ENCODE measurements around the gene KRTAP5-8. TPM values are rescaled to one million over a fixed set of nuclear protein-coding genes. Genes with fewer than 3 reads are reported as not detected.
"Not testable (repeated sequence)": the region's sequence is repeated elsewhere in the genome, so short reads cannot be mapped to it uniquely, and the experiment has no call there.

Gene KRTAP5-8
- total RNA-seq, 1 experiment from 2014 or later, result not detected

DNA sequence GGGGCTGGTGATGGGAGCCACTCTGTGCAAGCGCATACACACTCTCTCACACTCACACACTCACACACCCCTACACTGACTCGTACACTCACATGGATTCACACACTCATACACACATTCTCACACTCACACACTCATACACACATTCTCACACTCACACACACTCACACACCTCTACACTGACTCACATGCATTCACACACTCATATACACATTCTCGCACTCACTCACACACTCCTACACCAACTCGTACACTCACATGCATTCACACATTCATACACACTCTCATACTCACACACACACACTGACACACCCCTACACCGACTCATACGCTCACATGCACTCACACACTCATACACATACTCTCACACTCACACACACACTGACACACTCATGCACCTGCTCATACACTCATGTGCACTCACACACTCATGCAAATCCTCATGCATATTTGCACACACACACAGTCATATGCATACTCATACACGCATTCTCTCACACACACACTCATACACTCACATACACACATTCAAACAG lies 39.7 kb downstream of the KRTAP5-8 start:
- no peaks in the 10 kb centered on the region for H3K9me3 ChIP-seq (ENCODE audit: low read length)
- no peak overlapping the region for H2AFZ ChIP-seq (ENCODE audit: low read length)
- no peak overlapping the region for H3K4me3 ChIP-seq (ENCODE audit: low read length)
- H3K9ac ChIP-seq (ENCODE audit: low read length), result no peak overlapping the region
- no peak for DNase-seq
- H3K36me3 ChIP-seq (ENCODE audit: insufficient read depth, low read length), result no peaks in the 10 kb centered on the region
- H3K9me2 ChIP-seq (replicated peaks; ENCODE audit: insufficient read depth, low read length), result no peaks in the 10 kb centered on the region
- peaks cover 10% of the 10 kb centered on the region for H3K4me1 ChIP-seq (ENCODE audit: low read length)
- H3K27me3 ChIP-seq (ENCODE audit: low read length), result no peaks in the 10 kb centered on the region
- H4K20me1 ChIP-seq (ENCODE audit: insufficient read depth, low read depth, low read length), result no peaks in the 10 kb centered on the region
- H3K79me2 ChIP-seq (ENCODE audit: low read length), result no peaks in the 10 kb centered on the region
- no peak overlapping the region for H3K27ac ChIP-seq (ENCODE audit: low read length)
- H3K4me2 ChIP-seq (ENCODE audit: low read depth, low read length, poor library complexity, severe bottlenecking), result no peak overlapping the region

DNA sequence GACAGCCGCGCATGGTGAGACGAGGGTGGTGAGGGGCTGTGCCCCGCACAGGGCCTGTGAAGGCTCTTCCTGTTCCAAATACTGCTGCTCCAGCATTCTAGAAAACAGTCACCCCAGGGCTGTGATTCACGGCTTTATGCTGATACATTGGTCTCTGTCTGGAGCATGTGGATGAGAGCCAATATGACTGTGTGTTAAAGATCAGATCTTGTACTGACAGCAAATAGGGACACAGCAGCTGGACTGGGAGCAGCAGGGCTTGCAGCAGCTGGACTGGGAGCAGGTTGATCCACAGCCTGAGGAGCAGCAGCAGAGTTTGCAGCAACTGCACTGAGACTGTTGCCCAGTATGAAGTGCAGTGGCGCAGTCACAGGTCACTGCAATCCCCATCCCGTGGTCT lies 41.7 kb downstream of the KRTAP5-8 start:
- H3K4me1 ChIP-seq (ENCODE audit: low read length), result peaks cover 10% of the 10 kb centered on the region
- H2AFZ ChIP-seq (ENCODE audit: low read length); H3K4me2 ChIP-seq (ENCODE audit: low read depth, low read length, poor library complexity, severe bottlenecking); H3K9me3 ChIP-seq (ENCODE audit: low read length); H3K9me2 ChIP-seq (replicated peaks; ENCODE audit: insufficient read depth, low read length); H3K9ac ChIP-seq (ENCODE audit: low read length); H3K79me2 ChIP-seq (ENCODE audit: low read length); H3K4me3 ChIP-seq (ENCODE audit: low read length); DNase-seq; H3K27me3 ChIP-seq (ENCODE audit: low read length); H3K36me3 ChIP-seq (ENCODE audit: insufficient read depth, low read length); H4K20me1 ChIP-seq (ENCODE audit: insufficient read depth, low read depth, low read length); H3K27ac ChIP-seq (ENCODE audit: low read length): not testable (repeated sequence)

DNA sequence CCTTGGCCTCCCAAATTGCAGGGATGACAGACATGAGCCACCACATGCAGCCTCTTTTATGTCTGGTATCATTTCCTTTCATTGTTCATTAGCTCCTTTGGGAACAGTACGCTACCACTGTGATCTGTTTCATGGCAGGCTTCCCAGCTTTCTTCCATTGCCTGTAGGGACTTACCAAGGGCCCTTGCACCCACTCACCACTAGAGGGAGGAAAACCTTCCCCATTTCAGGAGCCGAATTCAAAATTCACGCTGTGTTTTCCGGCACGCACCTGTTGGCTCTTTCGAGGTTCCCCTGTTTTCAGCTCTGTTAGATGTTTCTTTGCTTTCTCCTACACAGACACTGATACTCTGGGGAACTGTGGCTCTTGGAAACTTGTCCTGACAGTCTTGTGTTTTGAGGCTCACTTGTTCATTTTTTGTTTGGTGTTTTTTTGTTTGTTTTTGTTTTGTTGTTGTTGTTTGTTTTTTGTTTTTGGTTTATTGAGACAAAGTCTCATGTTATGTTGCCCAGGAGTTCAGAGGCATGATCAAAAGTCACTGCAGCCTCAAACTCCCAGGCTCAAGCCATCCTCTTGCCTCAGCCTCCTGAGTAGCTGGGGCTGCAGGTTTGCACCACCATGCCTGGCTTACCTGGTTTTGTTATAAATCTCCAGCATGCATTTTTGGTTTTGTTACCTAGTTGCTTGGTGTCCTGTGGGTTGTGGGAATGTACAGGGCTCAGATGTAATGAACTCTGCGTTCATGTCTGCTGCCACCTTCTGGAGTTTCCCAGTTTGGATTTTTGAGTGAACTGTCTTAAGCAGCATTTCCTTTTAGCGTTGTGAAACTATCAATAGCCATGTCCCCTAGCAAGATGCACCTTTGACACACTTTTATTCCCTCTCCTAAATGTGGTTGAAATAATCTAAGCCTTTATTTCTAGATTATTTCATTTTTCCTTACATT lies 42.5 kb downstream of the KRTAP5-8 start:
- Histone ChIP-seq H3K4me3 (ENCODE audit: low read length) (no peak overlapping the region), H3K9me2 (replicated peaks; ENCODE audit: insufficient read depth, low read length) (no peaks in the 10 kb centered on the region), H3K9me3 (ENCODE audit: low read length) (no peaks in the 10 kb centered on the region), H3K36me3 (ENCODE audit: insufficient read depth, low read length) (no peaks in the 10 kb centered on the region), H3K9ac (ENCODE audit: low read length) (no peak overlapping the region), H3K4me1 (ENCODE audit: low read length) (peaks cover 6% of the 10 kb centered on the region), H3K4me2 (ENCODE audit: low read depth, low read length, poor library complexity, severe bottlenecking) (no peak overlapping the region), H2AFZ (ENCODE audit: low read length) (no peak overlapping the region), H3K27ac (ENCODE audit: low read length) (no peak overlapping the region), H3K79me2 (ENCODE audit: low read length) (no peaks in the 10 kb centered on the region), H4K20me1 (ENCODE audit: insufficient read depth, low read depth, low read length) (no peaks in the 10 kb centered on the region), H3K27me3 (ENCODE audit: low read length) (no peaks in the 10 kb centered on the region)
- DNase-seq, result peak; percentile 75

DNA sequence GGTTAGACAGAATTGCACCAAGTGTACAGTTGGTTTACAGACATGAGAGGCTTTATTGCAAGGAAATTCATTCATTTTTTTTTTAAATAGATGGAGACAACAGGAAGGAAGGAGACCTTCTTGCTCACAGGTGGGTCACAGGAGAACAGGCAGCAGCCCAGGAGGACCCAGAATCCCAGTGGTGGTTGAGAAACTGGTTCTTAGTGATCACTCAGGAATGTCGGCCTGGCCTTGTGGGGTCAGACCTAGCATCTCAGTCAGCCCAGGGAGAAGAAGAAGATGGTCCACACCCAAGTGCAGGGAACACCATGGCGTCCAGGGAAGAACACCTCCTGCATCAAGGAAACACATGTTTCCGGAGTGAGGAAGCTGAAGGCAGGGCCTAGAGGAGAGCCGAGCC lies 44.0 kb downstream of the KRTAP5-8 start:
- Histone ChIP-seq H3K27ac (ENCODE audit: low read length) (no peak overlapping the region), H3K9me3 (ENCODE audit: low read length) (no peaks in the 10 kb centered on the region), H3K4me1 (ENCODE audit: low read length) (no peaks in the 10 kb centered on the region), H3K9ac (ENCODE audit: low read length) (no peak overlapping the region), H3K79me2 (ENCODE audit: low read length) (no peaks in the 10 kb centered on the region), H3K27me3 (ENCODE audit: low read length) (no peaks in the 10 kb centered on the region), H3K36me3 (ENCODE audit: insufficient read depth, low read length) (no peaks in the 10 kb centered on the region), H3K9me2 (replicated peaks; ENCODE audit: insufficient read depth, low read length) (no peaks in the 10 kb centered on the region), H4K20me1 (ENCODE audit: insufficient read depth, low read depth, low read length) (no peaks in the 10 kb centered on the region), H3K4me3 (ENCODE audit: low read length) (no peak overlapping the region), H3K4me2 (ENCODE audit: low read depth, low read length, poor library complexity, severe bottlenecking) (no peak overlapping the region), H2AFZ (ENCODE audit: low read length) (no peak overlapping the region)
- no peak for DNase-seq

DNA sequence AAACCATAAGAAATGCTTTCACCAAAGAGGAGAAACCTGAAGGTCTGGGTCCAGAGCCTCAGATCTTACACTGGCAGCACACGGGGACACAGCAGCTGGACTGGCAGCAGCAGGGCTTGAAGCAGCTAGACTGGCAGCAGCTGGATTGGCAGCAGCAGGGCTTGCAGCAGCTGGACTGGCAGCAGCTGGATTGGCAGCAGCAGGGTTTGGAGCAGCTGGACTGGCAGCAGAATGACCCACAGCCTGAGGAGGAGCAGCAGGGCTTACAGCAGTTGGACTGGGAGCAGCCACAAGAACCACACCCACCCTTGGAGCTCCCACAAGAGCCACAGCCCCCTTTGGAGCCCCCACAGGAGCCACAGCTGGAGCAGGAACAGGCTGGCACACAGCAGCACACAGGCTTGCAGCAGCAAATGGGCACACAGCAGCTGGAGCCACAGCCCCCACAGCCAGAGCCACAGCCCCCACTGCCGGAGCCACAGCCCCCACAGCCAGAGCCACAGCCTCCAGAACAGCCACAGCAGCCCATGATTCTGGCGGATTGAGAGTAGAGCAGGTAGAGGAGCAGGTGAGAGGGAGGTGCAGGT lies 44.6 kb downstream of the KRTAP5-8 start, which contains the start of gene KRTAP5-11:
TSS of gene KRTAP5-11 (minus strand) at position 567 of the 587 bp plus-strand sequence. CDS start at position 529, 38 bp downstream.
- Histone ChIP-seq H3K79me2 (ENCODE audit: low read length) (no peaks in the 10 kb centered on the region), H3K9ac (ENCODE audit: low read length) (no peak within 1 kb of the TSS), H3K4me3 (ENCODE audit: low read length) (no peak within 1 kb of the TSS), H3K4me1 (ENCODE audit: low read length) (no peaks in the 10 kb centered on the region), H3K9me3 (ENCODE audit: low read length) (no peaks in the 10 kb centered on the region), H3K36me3 (ENCODE audit: insufficient read depth, low read length) (no peaks in the 10 kb centered on the region), H3K4me2 (ENCODE audit: low read depth, low read length, poor library complexity, severe bottlenecking) (no peak within 1 kb of the TSS), H4K20me1 (ENCODE audit: insufficient read depth, low read depth, low read length) (no peaks in the 10 kb centered on the region), H3K9me2 (replicated peaks; ENCODE audit: insufficient read depth, low read length) (no peaks in the 10 kb centered on the region), H3K27me3 (ENCODE audit: low read length) (no peaks in the 10 kb centered on the region), H3K27ac (ENCODE audit: low read length) (no peak within 1 kb of the TSS), H2AFZ (ENCODE audit: low read length) (no peak within 1 kb of the TSS)
- no peak for DNase-seq

DNA sequence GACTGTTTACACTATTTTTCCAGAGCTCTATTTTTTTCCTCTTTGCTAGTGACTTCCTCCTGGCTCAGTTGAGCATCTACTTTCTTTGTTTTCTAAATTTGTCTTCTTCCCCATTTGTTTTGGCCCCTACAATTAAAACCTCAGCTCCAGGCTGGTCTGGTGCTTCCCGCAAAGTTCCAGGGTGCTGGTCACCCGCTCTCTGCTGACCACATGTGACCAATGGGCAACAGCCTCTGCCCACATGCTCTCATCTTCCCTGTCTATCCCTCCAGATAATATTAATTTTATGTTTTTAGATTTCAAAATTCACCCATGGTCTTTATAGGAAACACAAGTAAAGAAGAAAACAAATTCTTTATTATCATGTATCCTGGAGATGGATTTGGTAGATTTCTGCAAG lies 45.1 kb downstream of the KRTAP5-8 start:
- DNase-seq; H3K36me3 ChIP-seq (ENCODE audit: insufficient read depth, low read length); H3K79me2 ChIP-seq (ENCODE audit: low read length); H3K9ac ChIP-seq (ENCODE audit: low read length); H3K9me2 ChIP-seq (replicated peaks; ENCODE audit: insufficient read depth, low read length); H4K20me1 ChIP-seq (ENCODE audit: insufficient read depth, low read depth, low read length); H3K4me3 ChIP-seq (ENCODE audit: low read length); H2AFZ ChIP-seq (ENCODE audit: low read length); H3K27me3 ChIP-seq (ENCODE audit: low read length); H3K27ac ChIP-seq (ENCODE audit: low read length); H3K9me3 ChIP-seq (ENCODE audit: low read length); H3K4me1 ChIP-seq (ENCODE audit: low read length); H3K4me2 ChIP-seq (ENCODE audit: low read depth, low read length, poor library complexity, severe bottlenecking): not testable (repeated sequence)

DNA sequence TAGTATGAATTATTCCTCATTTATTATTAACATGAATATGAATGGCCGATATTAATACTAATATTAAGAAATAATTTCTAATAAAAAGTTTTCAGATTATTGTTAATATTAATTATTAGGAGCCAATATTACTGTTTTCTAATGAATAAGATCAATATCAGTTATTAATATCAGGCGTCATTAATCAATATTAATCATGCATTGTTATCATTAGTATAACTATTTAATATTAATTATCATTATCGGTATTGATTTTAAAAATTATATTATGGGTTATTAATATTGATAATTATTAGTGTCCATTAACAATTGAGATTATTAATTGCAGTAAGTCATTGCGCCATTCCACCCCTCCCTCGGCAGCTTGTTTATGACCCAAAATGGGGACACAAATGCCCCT lies 47.8 kb downstream of the KRTAP5-8 start:
- not testable (repeated sequence) for DNase-seq; H4K20me1 ChIP-seq (ENCODE audit: insufficient read depth, low read depth, low read length); H3K4me2 ChIP-seq (ENCODE audit: low read depth, low read length, poor library complexity, severe bottlenecking)

DNA sequence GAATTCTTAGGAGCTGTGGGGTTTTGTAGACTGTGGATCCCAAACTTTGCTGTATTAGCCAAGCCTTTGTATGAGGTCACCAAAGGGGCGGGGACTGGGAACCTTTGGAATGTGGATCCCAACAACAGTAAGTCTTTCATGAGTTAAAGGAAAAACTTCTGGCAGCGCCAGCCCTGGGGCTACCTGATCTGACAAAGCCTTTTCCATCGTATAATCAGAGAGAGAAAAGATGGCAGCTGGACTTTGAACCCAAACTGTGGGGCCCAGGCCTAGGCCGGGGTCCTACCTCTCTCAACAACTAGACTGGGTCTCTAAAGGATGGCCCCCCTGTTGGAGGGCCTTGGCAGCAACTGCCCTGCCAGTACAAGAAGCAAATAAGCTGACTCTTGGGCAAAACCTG lies 50.5 kb downstream of the KRTAP5-8 start:
- not testable (repeated sequence) for H3K4me2 ChIP-seq (ENCODE audit: low read depth, low read length, poor library complexity, severe bottlenecking); H3K9ac ChIP-seq (ENCODE audit: low read length); H3K9me2 ChIP-seq (replicated peaks; ENCODE audit: insufficient read depth, low read length); H2AFZ ChIP-seq (ENCODE audit: low read length); H3K4me1 ChIP-seq (ENCODE audit: low read length); H4K20me1 ChIP-seq (ENCODE audit: insufficient read depth, low read depth, low read length); DNase-seq; H3K79me2 ChIP-seq (ENCODE audit: low read length); H3K27ac ChIP-seq (ENCODE audit: low read length); H3K27me3 ChIP-seq (ENCODE audit: low read length); H3K4me3 ChIP-seq (ENCODE audit: low read length); H3K9me3 ChIP-seq (ENCODE audit: low read length); H3K36me3 ChIP-seq (ENCODE audit: insufficient read depth, low read length)

More for the DNA sequence above, 47.8 kb downstream of the KRTAP5-8 start:
- not testable (repeated sequence) for H2AFZ ChIP-seq (ENCODE audit: low read length); H3K9me3 ChIP-seq (ENCODE audit: low read length); H3K27me3 ChIP-seq (ENCODE audit: low read length); H3K4me3 ChIP-seq (ENCODE audit: low read length); H3K4me1 ChIP-seq (ENCODE audit: low read length); H3K9ac ChIP-seq (ENCODE audit: low read length); H3K27ac ChIP-seq (ENCODE audit: low read length); H3K79me2 ChIP-seq (ENCODE audit: low read length); H3K9me2 ChIP-seq (replicated peaks; ENCODE audit: insufficient read depth, low read length); H3K36me3 ChIP-seq (ENCODE audit: insufficient read depth, low read length)
